GM12864 (cell line): ENCODE data around the gene BIN1.

Experiments
- DNase-seq: peaks from one replicate; pipeline ENCODE4 v3.0.0-alpha.2; 2011; ENCODE audit warnings: low read depth
- H3K4me3 ChIP-seq: 2 replicates; pipeline ENCODE4 v1.5.1; 2011; ENCODE audit warnings: mild to moderate bottlenecking, low read depth, low read length, control low read depth
- TF ChIP-seq, protein P1 (sequence below): IDR thresholded peaks from 2 replicates; pipeline ENCODE4 v1.5.1; 2011; ENCODE audit warnings: low read depth, mild to moderate bottlenecking, moderate library complexity, low read length, control low read depth, inconsistent platforms; ENCODE audit errors: missing control alignments

Gene BIN1

DNA sequence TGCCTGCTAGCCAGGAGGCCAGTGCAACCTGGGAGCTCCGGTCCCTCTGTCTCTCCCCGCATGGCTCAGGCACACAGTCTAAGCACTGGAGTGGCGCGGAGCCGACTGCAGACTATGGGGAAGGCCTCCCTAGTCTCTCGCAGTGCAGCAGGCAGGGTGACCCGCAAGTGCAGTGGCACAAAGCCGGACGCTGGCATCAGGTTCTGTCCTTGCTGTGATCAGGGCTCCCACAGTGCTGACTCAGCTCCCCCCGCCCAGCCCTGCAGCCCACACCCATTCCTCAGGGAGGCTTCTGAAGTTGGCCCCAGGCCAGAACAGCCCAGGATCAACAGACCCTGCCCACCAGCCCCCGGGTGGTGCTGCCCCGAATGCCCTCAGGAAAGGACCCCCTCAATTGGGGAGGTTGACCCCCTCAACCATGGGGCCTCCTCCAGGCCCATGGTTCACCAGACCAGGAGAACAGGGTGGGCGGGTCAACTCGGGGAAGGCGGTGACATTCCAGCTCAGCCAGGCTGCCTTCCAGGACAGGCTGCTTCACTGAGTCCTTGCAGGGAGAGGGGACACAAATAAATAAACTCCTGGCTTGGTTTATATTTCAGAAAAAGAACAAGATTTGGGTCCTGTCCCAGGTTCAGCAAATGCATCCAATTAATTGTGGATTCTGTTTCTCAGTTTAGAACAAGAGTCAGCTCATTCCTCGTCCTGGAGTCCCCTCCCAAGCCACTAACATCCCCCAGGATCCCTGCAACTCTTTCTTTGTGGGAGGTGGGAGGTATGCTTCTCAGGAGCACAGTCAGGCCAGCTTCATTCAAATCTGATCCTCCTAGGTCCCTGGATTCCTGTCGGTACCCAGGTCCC, 12.2 kb downstream of the BIN1 start:
- H3K4me3 ChIP-seq = no peak overlapping the region
- TF ChIP-seq, protein P1, sequence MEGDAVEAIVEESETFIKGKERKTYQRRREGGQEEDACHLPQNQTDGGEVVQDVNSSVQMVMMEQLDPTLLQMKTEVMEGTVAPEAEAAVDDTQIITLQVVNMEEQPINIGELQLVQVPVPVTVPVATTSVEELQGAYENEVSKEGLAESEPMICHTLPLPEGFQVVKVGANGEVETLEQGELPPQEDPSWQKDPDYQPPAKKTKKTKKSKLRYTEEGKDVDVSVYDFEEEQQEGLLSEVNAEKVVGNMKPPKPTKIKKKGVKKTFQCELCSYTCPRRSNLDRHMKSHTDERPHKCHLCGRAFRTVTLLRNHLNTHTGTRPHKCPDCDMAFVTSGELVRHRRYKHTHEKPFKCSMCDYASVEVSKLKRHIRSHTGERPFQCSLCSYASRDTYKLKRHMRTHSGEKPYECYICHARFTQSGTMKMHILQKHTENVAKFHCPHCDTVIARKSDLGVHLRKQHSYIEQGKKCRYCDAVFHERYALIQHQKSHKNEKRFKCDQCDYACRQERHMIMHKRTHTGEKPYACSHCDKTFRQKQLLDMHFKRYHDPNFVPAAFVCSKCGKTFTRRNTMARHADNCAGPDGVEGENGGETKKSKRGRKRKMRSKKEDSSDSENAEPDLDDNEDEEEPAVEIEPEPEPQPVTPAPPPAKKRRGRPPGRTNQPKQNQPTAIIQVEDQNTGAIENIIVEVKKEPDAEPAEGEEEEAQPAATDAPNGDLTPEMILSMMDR = no peak
- DNase-seq = no peak

GRCh38 chr2:127093648-127094210, 13.2 kb downstream of the BIN1 start:
- no peak overlapping the region for H3K4me3 ChIP-seq
- TF ChIP-seq, protein P1 = no peak
- no peak for DNase-seq

DNA sequence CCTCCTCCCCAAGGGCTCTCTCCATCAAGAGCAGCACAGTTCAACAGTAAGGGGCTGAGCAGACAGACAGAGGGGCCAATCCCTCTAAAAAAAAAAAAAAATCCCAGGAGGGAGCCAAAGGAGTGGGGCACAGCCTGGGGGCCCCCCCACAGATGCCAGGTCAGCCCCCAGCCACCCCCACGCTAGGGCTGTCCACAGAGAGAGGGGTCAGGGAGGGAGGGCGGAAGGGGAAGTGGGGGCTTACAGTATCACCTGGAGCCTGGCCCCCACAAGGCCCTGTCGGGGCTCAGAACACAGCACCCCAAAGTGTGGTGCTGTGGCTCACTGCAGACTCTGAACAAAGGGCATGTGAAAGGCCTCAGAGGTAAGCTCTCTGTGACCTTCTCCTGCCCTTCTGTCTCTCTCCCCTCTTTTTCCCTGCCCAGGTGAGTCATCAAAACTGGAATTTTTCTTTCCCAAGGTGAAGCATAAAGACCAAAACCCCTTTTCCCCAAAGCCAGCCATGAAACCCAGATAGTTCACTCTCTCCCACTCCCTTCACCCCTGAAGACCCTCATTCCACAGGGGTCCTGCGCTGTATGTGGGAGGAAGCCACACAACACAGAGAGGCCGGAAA, 13.9 kb downstream of the BIN1 start:
- DNase-seq = no peak
- TF ChIP-seq, protein P1 = no peak
- H3K4me3 ChIP-seq = no peak overlapping the region

GRCh38 chr2:127092306-127092705, 14.6 kb downstream of the BIN1 start:
- DNase-seq = no peak
- no peak overlapping the region for H3K4me3 ChIP-seq
- TF ChIP-seq, protein P1 = no peak

DNA sequence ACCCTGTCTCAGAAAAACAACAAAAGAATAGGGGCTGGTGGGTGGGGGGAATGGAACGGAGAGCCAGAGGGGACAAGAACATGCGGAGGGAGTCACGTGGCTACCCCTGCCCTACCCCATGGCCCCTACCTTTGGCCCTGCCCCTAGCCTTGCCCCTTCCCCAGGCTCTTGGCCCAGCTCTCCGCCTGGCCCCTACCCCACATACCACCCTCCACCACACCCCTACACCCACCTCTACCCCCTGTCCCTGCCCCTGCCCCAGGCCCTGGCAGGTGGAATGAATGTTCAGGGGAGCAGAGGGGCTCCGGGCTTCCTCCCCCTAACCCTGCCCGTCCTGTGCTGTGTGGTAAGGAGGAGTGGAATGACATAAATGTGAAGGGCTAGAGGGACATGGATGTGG, 15.1 kb downstream of the BIN1 start:
- H3K4me3 ChIP-seq = no peak overlapping the region
- TF ChIP-seq, protein P1 = no peak
- no peak for DNase-seq

DNA sequence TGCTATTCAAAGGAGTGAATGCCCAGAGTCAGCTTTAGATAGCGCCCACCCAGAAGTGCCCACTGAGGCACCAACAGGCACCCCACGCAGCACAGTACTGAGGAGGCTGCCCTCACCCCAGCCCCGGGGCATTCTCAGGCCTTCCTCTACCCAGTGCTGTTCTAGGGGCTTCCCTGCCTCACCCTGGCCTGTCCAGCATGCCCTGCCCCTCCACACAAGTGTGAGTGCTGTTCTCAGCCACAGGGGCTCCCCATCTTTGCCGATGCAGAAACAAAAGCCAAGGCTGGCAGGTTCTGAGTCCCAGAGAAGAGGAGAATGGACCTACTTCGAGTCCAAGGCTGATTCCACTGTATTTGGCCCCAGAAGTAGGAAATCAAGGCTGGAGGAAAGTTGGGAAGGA, 15.8 kb downstream of the BIN1 start:
- H3K4me3 ChIP-seq = no peak overlapping the region
- DNase-seq = no peak
- TF ChIP-seq, protein P1 = no peak
